HG03469 (cell line): ENCODE results near the gene CYP3A7.
"Not testable (repeated sequence)": the region's sequence is repeated elsewhere in the genome, so short reads cannot be mapped to it uniquely, and the experiment has no call there.

Experiments
- ATAC-seq: cut with Tn5 transposase; IDR thresholded peaks from one replicate; pipeline ENCODE4 v1.9.1; 2021; ENCODE audit warnings: mild to moderate bottlenecking, moderate library complexity, moderate number of reproducible peaks; ENCODE audit not compliant: unreplicated experiment

CYP3A7 gene

GRCh38 chr7:99742737-99743394 lies 7.9 kb upstream of the CYP3A7 start:
- ATAC-seq: no peak

DNA sequence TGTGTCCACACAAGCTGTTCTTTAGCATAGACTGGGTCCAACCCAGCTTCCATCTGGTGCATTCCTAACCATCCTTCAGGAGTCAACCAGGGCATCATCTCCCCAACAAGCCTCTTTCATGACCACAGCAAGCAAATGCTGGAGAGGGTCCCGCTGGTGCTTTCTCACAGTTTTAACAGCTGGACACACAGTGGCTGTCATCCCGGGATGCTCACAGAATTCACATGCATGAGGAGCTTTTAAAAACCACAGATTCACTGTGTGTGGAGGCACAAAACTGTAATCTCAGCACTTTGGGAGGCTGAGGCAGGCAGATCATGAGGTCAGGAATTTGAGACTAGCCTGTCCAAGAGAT lies 6.4 kb upstream of the CYP3A7 start:
- ATAC-seq: no peak

- ATAC-seq: no peak
These were observed 5.8 kb upstream of the CYP3A7 start for GRCh38 chr7:99740573-99741440.

DNA sequence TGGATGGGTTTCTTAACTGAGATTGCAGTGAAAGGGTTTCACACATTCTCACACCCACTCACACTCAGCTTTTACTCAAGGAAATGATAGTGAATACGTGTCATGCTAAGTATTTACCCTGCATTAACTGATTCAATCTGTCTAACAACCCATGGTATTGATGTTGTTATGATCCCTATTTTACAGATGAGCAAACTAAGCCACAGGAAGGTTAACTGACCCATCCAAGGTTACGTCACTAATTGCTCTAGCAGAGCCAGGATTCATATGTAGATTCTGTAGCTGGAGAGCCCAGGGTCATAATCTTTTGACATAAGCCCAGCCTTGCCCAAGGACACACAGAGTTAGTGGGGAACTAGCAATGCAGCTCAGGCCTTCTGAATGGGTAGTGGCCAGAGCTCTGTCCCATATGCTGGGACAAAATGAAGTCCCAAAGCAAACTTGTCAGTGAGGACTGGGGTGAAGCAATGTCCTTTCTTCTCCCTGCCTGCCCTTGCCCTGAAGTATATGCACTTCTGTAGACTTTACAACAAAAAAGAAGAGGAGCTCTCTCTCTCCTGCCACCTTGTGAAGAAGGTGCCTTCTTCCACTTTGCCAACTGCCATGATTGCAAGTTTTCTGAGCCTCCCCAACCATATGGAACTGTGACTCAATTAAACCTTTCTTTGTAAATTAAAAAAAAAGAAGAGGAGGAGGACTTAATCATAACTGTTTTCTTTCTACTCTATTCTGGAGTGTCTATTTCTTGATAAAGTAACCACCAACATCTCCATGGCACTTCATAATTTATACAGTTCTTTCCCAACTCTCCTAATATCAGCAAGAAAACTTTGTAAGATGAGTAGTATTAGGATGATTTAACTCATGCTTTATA lies 4.9 kb upstream of the CYP3A7 start:
- no peak for ATAC-seq

DNA sequence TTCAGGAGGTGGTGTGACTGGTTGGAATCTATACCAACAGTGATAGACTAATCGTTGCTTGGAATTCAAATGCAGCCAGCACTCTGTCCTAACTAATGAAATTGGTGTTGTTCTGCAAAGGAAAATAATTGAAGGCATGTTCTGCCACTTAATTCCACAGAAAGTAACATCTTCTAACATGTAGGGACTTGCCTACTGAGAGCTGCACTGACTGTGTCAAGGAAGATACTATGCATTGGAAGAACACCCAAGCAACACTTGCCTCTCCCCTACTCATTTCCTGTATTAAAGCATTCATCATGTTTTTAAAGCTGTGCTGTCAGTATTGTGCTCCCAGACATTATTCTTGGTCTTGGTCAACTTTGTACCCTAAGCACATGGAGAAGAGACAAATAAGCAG lies 2.7 kb upstream of the CYP3A7 start:
- no peak for ATAC-seq

- not testable (repeated sequence) for ATAC-seq
These were observed 1.7 kb upstream of the CYP3A7 start for GRCh38 chr7:99736667-99737066.

DNA sequence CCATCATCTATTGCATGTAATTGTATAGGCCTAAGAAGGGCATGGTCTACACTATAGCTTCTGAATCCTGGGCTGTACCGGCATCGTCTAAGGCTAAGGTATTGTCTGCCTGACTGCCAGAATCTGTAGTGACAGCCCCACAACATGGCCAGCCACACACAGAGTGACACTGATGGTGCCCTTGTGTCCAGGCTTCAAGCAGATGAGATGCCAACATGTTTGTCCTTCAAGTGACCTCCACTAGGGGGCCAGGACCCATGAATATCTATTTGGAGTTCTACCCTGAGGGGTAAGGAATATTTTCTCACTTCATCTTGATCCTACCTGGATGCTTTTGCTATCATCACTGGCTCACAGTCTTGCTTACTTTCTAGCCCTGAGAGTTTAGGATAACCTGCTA lies 1.5 kb downstream of the CYP3A7 start:
- no peak for ATAC-seq

DNA sequence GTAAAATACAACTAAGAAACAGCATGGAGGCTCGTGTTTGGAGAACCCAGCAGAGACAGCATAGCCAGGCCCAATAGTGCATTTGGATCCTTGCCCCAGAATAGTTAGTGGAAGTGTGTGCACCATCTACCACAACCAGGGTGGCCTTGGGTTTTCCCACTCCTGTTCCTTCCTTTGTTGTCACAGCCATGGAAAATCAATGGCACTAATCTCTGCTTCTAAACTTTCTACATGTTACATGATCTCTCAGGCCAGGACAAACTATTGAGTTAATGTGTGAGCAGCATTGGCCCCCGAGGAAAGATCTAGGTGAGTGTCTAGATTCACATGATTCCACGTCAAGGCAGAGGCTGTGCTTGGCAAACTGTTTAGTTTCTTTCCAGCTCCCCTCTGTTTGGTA lies 2.0 kb downstream of the CYP3A7 start:
- no peak for ATAC-seq

GRCh38 chr7:99731638-99732374 lies 3.2 kb downstream of the CYP3A7 start:
- ATAC-seq: no peak

- ATAC-seq: no peak
These were observed 4.0 kb downstream of the CYP3A7 start for GRCh38 chr7:99730992-99731391.

GRCh38 chr7:99730238-99730810 lies 4.7 kb downstream of the CYP3A7 start:
- ATAC-seq: no peak

DNA sequence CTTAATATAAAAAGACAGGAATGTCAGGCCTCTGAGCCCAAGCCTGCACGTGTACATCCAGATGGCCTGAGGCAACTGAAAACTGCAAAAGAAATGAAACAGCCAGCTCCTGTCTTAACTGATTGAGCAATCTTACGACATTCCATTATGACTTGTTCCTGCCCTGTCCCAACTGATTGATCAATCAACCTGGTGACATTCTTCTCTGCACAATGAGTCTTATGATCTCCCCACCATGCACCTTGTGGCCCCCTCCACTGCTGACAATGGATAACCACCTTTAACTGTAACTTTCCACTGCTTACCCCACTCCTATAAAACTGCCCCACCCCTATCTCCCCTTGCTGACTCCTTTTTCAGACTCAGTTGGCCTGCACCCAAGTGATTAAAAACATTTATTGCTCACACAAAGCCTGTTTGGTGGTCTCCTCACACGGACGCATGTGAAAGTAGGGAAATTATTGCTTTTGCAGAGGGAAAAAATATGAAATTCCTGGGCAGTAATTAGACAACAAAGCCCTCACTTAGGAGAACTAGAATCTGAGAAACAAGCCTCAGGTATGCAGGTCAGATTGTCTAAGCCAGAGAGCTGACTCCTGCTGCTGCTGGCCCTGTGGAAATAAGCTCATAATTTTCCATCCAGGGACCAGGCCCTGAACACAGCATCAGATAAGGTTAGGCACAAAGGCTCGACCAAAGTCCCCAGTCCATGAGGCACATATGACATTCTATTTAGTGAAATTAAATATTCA lies 5.3 kb downstream of the CYP3A7 start:
- no peak for ATAC-seq

DNA sequence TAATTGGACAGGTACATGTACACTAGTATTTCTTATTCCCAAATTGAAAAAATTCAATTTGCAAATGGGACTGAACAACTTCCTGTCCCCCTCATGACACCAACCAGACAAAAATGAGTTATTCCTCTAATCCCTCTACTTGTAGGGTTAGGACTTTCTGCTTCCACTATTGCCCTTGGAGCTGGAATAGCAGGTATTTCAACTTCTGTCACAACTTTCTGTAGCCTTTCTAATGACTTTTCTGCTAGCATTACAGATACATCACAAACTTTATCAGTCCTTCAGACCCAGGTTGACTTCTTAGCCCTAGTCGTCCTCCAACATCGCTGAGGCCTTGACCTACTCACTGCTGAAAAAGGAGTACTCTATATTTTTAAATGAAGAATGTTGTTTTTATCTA lies 6.4 kb downstream of the CYP3A7 start:
- ATAC-seq: no peak

- not testable (repeated sequence) for ATAC-seq
These were observed 11.8 kb downstream of the CYP3A7 start for GRCh38 chr7:99723201-99723600.

- no peak for ATAC-seq
These were observed 14.0 kb downstream of the CYP3A7 start for GRCh38 chr7:99720800-99721595.

GRCh38 chr7:99719996-99720769 lies 14.8 kb downstream of the CYP3A7 start:
- ATAC-seq: no peak

GRCh38 chr7:99713995-99714570 lies 20.9 kb downstream of the CYP3A7 start:
- no peak for ATAC-seq
